ENCODE measurements around the gene ABCG8.

Gene ABCG8

GRCh38 chr2:43826305-43827250, 12.2 kb upstream of the ABCG8 start:
- no peak for DNase-seq

GRCh38 chr2:43831543-43832294, 7.1 kb upstream of the ABCG8 start:
- DNase-seq = no peak

- DNase-seq = no peak
Measured at GRCh38 chr2:43832457-43832856, 6.3 kb upstream of the ABCG8 start.

GRCh38 chr2:43837033-43837432, 1.7 kb upstream of the ABCG8 start:
- no peak for DNase-seq

- DNase-seq = no peak
Measured at GRCh38 chr2:43837831-43838559, 776 bp upstream of the ABCG8 start.

GRCh38 chr2:43839776-43840564, 1.2 kb downstream of the ABCG8 start:
- DNase-seq = no peak

GRCh38 chr2:43840965-43841364, 2.2 kb downstream of the ABCG8 start:
- no peak for DNase-seq

- no peak for DNase-seq
Measured at GRCh38 chr2:43841949-43842865, 3.4 kb downstream of the ABCG8 start.

- no peak for DNase-seq
Measured at GRCh38 chr2:43842866-43843226, 4.1 kb downstream of the ABCG8 start.

- no peak for DNase-seq
Measured at GRCh38 chr2:43845181-43845580, 6.4 kb downstream of the ABCG8 start.

GRCh38 chr2:43846140-43846793, 7.5 kb downstream of the ABCG8 start:
- DNase-seq = no peak

GRCh38 chr2:43848214-43848613, 9.4 kb downstream of the ABCG8 start:
- DNase-seq = no peak

- DNase-seq = no peak
Measured at GRCh38 chr2:43851011-43851980, 12.5 kb downstream of the ABCG8 start.

GRCh38 chr2:43852196-43852730, 13.5 kb downstream of the ABCG8 start:
- DNase-seq = no peak

- no peak for DNase-seq
Measured at GRCh38 chr2:43853141-43854081, 14.6 kb downstream of the ABCG8 start.

GRCh38 chr2:43854671-43855070, 15.9 kb downstream of the ABCG8 start:
- no peak for DNase-seq

GRCh38 chr2:43855292-43855691, 16.5 kb downstream of the ABCG8 start:
- DNase-seq = no peak

GRCh38 chr2:43872151-43872550, 33.4 kb downstream of the ABCG8 start:
- DNase-seq = no peak

Data from GDM1 (cell line).